Skin epidermis (tissue), 12 donors: Measurements from ENCODE around the gene PCDHGA8.
"Not testable (repeated sequence)": the region's sequence is repeated elsewhere in the genome, so short reads cannot be mapped to it uniquely, and the experiment has no call there.

Experiments used
- H3K27ac ChIP-seq, 21 experiments: fragments of 200-600 bp; sonication (generic) in 11 of 21; one replicate each; pipeline ENCODE4 v1.5.0; 2020; ENCODE audit warnings: mild to moderate bottlenecking in 3 of 21, inconsistent platforms in 2 of 21, moderate library complexity in 2 of 21
- H3K4me3 ChIP-seq, 7 experiments: fragments of 200-600 bp; sonication (generic) in 2 of 7; one replicate each; pipeline ENCODE4 v1.5.0; 2020; ENCODE audit warnings: inconsistent platforms in 2 of 7, mild to moderate bottlenecking in 2 of 7, moderate library complexity in 1 of 7

Gene PCDHGA8

GRCh38 chr5:141392429-141393198 lies at the start of gene PCDHGA8:
Gene PCDHGA8, plus strand, starts transcription at chr5:141392633. Its CDS starts 181 bp downstream, at chr5:141392814.
- H3K27ac ChIP-seq, result no peak within 1 kb of the TSS
- H3K4me3 ChIP-seq, result no peak within 1 kb of the TSS

- H3K27ac ChIP-seq, result no peak overlapping the region
- no peak overlapping the region for H3K4me3 ChIP-seq
Measured at GRCh38 chr5:141342773-141343172, 49.7 kb upstream of the PCDHGA8 start.

- H3K27ac ChIP-seq, result no peak within 1 kb of the TSS
- H3K4me3 ChIP-seq, result no peak within 1 kb of the TSS
Measured at GRCh38 chr5:141343242-141343952, 49.0 kb upstream of the PCDHGA8 start, which contains the start of gene PCDHGA3. Gene PCDHGA3, plus strand, starts transcription at chr5:141343829. Its CDS starts 205 bp downstream, at chr5:141344034.

DNA sequence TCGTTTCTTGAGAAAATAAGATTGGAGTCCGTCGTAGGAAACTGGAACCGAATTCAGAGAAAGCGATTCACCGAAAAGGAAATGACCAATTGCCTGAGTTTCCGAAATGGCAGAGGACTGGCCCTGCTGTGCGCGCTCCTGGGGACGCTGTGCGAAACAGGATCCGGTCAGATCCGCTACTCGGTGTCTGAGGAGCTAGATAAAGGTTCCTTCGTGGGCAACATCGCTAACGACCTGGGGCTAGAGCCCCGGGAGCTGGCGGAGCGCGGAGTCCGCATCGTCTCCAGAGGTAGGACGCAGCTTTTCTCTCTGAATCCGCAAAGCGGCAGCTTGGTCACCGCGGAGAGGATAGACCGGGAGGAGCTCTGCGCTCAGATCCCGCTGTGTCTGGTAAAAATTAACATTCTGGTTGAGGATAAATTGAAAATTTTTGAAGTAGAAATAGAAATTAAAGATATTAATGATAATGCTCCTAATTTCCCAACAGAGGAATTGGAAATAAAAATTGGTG lies 48.4 kb upstream of the PCDHGA8 start:
- Histone ChIP-seq H3K4me3 (no peak overlapping the region), H3K27ac (no peak overlapping the region)

DNA sequence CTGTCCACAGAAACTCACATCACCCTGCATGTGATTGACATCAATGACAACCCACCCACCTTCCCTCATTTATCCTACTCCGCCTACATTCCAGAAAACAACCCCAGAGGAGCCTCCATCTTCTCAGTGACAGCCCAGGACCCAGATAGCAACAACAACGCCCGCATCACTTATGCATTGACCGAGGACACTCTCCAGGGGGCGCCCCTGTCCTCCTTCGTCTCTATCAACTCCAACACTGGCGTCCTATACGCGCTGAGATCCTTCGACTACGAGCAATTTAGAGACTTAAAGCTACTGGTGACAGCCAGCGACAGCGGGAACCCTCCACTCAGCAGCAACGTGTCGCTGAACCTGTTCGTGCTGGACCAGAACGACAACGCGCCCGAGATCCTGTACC lies 47.1 kb upstream of the PCDHGA8 start:
- Histone ChIP-seq H3K27ac (no peak overlapping the region), H3K4me3 (no peak overlapping the region)

DNA sequence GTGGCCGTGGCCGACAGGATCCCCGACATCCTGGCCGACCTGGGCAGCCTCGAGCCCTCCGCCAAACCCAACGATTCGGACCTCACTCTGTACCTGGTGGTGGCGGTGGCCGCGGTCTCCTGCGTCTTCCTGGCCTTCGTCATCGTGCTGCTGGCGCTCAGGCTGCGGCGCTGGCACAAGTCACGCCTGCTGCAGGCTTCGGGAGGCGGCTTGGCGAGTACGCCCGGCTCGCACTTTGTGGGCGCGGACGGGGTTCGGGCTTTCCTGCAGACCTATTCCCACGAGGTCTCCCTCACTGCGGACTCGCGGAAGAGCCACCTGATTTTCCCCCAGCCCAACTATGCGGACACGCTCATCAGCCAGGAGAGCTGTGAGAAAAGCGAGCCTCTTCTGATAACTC lies 46.4 kb upstream of the PCDHGA8 start:
- not testable (repeated sequence) for H3K27ac ChIP-seq, H3K4me3 ChIP-seq

GRCh38 chr5:141349917-141350619 lies 42.4 kb upstream of the PCDHGA8 start, which contains the start of gene PCDHGB1:
Gene PCDHGB1, plus strand, starts transcription at chr5:141350099. Its CDS starts 162 bp downstream, at chr5:141350261.
- Histone ChIP-seq H3K4me3 (no peak within 1 kb of the TSS), H3K27ac (no peak within 1 kb of the TSS)

DNA sequence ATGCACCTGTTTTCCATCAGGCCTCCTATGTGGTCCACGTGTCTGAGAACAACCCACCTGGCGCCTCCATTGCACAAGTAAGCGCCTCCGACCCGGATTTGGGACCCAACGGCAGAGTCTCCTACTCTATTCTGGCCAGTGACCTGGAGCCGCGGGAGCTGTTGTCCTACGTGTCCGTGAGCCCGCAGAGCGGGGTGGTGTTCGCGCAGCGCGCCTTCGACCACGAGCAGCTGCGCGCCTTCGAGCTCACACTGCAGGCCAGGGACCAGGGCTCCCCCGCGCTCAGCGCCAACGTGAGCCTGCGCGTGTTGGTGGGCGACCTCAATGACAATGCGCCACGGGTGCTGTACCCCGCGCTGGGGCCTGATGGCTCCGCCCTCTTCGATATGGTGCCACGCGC lies 40.8 kb upstream of the PCDHGA8 start:
- Histone ChIP-seq H3K4me3 (no peak overlapping the region), H3K27ac (no peak overlapping the region)

DNA sequence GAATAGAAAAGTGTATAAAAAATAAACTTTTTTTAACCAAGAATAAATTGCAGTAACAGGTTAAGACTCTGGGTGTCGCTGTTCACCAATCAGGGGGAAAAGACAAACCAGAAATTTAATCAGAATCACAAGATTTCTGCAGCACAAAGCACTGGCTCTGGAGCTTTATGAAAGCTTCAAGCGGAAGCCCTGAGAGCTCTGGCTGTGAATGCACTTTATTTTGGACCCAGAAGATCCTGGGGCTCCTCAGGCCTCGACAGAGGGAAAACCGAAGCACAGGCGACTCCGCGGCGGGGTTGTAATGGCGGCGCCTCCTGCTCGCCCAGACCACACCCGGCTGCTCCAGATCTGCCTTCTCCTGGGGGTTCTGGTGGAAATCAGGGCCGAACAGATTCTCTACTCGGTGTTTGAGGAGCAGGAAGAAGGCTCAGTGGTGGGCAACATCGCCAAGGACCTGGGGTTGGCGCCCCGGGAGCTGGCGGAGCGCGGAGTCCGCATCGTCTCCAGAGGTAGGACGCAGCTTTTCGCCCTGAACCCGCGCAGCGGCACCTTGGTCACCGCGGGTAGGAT lies 37.4 kb upstream of the PCDHGA8 start, which contains the start of gene PCDHGA4:
PCDHGA4 (plus strand) TSS at position 122 of the 570 bp plus-strand sequence; CDS start at position 209, 87 bp downstream.
- Histone ChIP-seq H3K4me3 (no peak within 1 kb of the TSS), H3K27ac (no peak within 1 kb of the TSS)

DNA sequence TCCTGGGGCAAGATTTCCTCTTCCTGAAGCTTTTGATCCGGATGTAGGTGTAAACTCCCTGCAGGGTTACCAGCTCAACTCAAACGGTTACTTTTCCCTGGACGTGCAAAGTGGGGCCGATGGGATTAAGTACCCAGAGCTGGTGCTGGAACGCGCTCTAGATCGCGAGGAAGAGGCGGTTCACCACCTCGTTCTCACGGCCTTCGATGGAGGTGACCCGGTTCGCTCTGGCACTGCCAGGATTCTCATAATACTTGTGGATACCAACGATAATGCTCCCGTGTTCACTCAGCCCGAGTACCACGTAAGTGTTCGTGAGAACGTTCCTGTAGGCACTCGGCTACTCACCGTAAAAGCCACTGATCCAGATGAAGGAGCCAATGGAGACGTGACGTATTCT lies 36.8 kb upstream of the PCDHGA8 start:
- H3K4me3 ChIP-seq, result no peak overlapping the region
- H3K27ac ChIP-seq, result no peak overlapping the region

GRCh38 chr5:141356133-141356532 lies 36.3 kb upstream of the PCDHGA8 start:
- Histone ChIP-seq H3K4me3 (no peak overlapping the region), H3K27ac (no peak overlapping the region)

DNA sequence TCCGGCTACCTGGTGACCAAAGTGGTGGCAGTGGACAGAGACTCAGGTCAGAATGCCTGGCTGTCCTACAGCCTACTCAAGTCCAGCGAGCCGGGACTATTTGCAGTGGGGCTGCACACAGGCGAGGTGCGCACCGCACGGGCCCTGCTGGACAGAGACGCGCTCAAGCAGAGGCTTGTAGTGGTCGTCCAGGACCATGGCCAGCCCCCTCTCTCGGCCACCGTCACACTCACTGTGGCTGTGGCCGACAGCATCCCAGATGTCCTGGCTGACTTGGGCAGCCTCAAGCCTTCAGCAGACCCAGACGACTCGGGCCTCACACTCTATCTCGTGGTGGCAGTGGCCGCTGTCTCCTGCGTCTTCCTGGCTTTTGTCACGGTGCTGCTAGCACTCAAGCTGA lies 35.5 kb upstream of the PCDHGA8 start:
- H3K4me3 ChIP-seq, result no peak overlapping the region
- no peak overlapping the region for H3K27ac ChIP-seq

GRCh38 chr5:141359790-141360426 lies 32.5 kb upstream of the PCDHGA8 start, which contains the start of gene PCDHGB2:
Gene PCDHGB2, plus strand, starts transcription at chr5:141359994. Its CDS starts 142 bp downstream, at chr5:141360136.
- H3K27ac ChIP-seq, result no peak within 1 kb of the TSS
- peak within 1 kb of the TSS in 4 of 7 experiments; percentile 9 to 24 (median 16) for H3K4me3 ChIP-seq

GRCh38 chr5:141360685-141361084 lies 31.7 kb upstream of the PCDHGA8 start:
- no peak overlapping the region for H3K27ac ChIP-seq
- no peak overlapping the region for H3K4me3 ChIP-seq

GRCh38 chr5:141362719-141363118 lies 29.7 kb upstream of the PCDHGA8 start:
- Histone ChIP-seq H3K27ac (no peak overlapping the region), H3K4me3 (no peak overlapping the region)

DNA sequence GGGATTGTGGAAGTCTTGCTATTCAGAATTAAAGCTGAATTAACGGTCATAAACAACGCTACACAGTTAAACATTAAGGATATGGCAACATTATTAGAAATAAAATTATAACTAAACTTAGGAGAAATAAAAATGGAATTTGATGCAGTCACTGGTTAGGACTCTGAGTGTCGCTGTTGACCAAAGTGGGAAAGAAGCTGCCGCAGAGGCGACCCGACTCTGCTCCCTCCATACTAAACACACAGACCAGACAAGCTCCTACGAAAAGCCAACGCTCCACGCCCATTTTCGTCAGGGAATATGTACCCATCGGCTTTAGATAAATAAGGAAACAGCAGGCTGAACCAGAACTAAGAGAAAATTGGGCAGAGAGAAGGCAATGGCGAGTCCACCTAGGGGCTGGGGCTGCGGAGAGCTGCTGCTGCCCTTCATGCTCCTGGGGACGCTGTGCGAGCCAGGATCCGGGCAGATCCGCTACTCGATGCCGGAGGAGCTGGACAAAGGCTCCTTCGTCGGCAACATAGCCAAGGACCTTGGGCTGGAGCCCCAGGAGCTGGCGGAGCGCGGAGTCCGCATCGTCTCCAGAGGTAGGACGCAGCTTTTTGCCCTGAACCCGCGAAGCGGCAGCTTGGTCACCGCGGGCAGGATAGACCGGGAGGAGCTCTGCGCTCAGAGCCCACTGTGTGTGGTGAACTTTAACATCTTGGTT lies 28.3 kb upstream of the PCDHGA8 start, which contains the start of gene PCDHGA5:
PCDHGA5 (plus strand) TSS at position 211 of the 709 bp plus-strand sequence; CDS start at position 380, 169 bp downstream.
- Histone ChIP-seq H3K4me3 (no peak within 1 kb of the TSS), H3K27ac (no peak within 1 kb of the TSS)

- Histone ChIP-seq H3K27ac (no peak overlapping the region), H3K4me3 (no peak overlapping the region)
Measured at GRCh38 chr5:141366016-141366896, 26.2 kb upstream of the PCDHGA8 start.
